ENCODE data around the gene ARNT2.

ARNT2 gene

GRCh38 chr15:80594091-80594889 lies 190.1 kb downstream of the ARNT2 start:
- DNase-seq (ENCODE audit: low read depth): no peak

GRCh38 chr15:80595396-80595795 lies 191.2 kb downstream of the ARNT2 start:
- DNase-seq (ENCODE audit: low read depth): no peak

GRCh38 chr15:80596521-80596976 lies 192.4 kb downstream of the ARNT2 start:
- DNase-seq (ENCODE audit: low read depth): no peak

DNA sequence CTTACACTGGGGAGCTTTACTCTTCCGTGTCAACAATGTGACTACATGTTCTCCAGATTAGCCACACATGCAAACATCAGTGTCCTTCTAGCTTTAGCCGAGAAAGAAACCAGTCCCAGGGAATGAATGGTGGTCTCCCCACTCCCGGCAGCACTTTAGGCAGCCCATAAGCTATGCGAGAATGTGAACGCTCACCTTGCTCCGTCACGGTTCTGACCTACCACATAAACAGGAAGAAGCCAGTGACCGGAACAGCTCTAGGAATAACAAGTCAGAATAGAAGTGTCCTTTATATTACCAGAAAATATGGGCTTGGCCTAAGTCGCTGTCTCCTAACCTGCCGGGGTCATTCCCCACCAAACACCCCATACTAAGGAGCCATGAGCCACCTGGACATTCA lies 192.9 kb downstream of the ARNT2 start:
- DNase-seq (ENCODE audit: low read depth): no peak

DNA sequence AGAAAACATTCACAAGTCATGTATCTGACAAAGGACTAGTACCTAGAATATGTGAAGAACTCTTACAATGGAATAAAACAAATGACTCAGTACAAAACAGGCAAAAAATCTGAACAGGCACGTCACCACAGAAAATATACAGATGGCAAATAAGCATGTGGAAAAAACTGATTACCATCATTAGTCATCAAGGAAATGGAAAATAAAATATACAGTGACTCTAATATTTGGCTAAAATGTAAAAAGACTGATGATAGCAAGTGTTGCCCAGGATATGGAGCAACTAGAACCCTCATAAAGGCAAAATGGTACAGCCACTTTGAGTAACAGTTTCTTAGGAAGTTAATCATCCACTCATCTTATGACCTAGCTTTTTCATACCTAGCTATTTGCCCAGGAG lies 195.2 kb downstream of the ARNT2 start:
- DNase-seq (ENCODE audit: low read depth): no peak

- DNase-seq (ENCODE audit: low read depth): no peak
Observed at GRCh38 chr15:80600626-80601025, 196.4 kb downstream of the ARNT2 start.

DNA sequence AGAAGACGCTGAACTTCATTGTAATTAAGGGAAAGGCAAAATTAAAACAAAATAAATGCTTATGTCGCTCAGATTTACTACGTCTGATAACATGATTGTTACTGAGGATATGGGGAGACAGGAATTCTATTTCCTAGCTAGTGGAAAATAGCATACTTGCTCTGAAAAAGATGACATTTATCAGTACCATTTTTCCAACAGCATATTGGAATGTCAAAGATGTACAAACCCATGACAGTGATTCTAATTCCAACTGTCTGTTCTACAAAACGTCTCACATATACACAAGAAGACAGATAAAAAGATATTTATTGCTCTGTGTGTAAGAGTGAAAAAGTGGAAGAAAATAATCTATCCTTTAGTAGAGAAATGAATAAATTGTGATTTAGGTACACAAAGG lies 197.1 kb downstream of the ARNT2 start:
- no peak for DNase-seq (ENCODE audit: low read depth)

DNA sequence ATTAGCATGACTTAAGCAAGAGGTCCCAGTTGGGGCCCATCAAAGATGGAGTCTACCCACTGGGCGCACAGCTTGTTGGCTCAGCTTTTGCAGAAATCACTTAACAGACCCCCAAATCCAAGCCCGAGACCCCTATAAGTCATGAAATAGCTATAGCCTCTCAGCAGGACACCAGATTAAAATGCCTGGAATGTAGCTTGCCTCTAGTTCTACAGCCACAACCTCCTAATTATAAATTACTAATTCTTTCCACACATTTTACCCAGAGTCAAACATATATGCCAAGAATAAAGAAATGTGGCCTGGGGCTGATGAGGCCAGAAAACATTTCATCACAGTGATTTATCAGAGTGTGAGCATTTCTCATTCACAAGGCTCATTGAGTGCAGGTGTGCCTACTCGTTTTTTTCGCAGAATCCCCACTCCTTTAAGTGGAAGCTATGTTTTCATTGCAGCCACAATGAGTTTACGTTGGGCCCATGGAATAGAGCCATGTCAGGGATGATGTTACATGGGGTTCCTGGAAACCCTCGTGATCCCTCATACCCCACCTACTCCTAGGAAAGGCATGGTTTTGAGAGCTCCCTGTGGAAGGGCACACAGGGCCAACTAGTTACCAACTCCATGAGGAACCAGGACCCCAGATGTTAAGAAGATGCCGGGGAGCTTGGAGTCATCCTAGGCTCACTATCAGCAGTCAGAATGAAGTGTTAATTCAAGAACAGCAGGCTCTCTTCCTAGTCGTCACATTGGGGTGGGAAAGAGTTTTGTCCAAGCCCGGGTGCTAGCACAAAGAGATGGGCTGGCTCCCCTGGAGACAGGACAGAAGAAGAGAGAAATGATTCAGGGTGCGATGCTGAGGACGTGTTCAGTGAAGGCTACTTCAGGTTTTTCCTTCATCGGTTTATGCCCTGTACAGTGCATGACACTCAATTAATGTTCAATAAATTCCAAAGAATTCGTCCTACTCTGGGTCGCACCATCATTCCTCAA lies 200.7 kb downstream of the ARNT2 start:
- no peak for DNase-seq (ENCODE audit: low read depth)

- DNase-seq (ENCODE audit: low read depth): no peak
Observed at GRCh38 chr15:80605591-80606150, 201.5 kb downstream of the ARNT2 start.

GRCh38 chr15:80606511-80607071 lies 202.4 kb downstream of the ARNT2 start:
- DNase-seq (ENCODE audit: low read depth): no peak

- no peak for DNase-seq (ENCODE audit: low read depth)
Observed at GRCh38 chr15:80607287-80607980, 203.3 kb downstream of the ARNT2 start.

GRCh38 chr15:80608688-80609087 lies 204.5 kb downstream of the ARNT2 start:
- no peak for DNase-seq (ENCODE audit: low read depth)

DNA sequence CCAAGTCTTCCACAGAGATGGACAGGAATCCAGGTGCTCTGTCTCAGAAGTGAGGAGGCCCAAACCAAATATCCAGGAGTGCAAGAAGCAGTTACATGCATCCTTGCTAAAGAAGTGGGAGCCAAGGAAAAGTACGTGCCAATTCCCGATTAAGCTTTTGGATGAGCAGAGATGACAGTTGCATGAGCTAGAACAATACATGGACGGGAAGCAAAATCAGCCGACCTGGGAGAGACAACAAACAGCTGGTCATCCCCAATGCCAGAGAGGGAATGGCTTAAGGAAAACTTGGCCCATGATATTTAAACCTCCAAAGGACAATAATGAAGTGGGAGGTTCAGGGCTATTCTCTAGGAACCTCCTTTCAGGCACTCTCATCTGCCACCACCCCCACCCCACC lies 204.9 kb downstream of the ARNT2 start:
- DNase-seq (ENCODE audit: low read depth): no peak

DNA sequence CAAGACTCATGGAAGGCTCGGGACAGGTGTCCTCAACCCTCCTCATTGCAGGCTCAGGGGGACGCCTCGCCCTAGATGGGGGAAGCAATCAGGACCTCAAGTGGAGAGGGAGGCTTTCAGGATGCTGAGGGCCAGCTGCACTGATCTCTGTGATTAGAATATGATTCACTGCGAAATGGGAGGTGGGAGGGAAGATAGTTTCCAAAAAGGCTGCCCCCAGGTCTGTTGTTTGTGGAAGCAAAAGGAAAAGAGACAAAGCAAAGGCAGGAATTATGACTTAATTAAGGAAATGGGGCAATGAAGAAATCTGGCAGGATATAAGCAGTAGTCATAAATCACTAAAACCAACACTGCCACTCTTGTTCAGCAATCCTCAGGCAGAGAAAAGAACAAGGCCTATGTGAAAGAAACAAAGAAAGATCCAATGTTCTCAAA lies 205.3 kb downstream of the ARNT2 start:
- DNase-seq (ENCODE audit: low read depth): no peak

GRCh38 chr15:80611543-80612080 lies 207.4 kb downstream of the ARNT2 start:
- DNase-seq (ENCODE audit: low read depth): no peak

DNA sequence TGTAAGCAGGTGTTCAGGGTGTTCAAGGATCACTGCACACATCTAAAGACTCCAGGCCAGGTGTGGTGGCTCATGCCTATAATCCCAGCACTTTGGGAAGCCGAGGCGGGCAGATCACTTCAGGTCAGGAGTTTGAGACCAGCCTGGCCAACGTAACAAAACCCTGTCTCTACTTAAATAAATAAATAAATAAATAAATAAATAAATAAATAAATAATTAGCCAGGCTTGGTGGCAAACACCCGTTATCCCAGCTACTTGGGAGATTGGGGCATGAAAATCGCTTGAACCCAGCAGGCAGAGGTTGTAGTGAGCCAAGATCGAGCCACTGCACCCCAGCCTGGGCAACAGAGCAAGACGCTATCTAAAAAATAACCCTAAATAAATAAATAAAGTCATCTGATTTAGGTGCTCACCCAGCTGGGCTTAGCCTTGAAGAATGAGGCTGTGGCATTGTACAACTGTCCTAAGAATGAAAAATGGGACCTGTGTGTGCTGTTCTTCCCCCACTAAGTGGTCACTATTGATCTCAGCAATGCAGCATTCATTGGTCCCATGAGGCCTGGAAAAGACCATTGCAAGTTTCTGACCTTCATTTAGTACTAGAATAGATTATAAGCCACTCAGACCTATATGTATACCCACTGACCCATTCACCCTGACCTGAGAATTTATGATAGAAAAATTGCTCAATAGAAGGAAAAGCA lies 208.1 kb downstream of the ARNT2 start:
- no peak for DNase-seq (ENCODE audit: low read depth)

GRCh38 chr15:80613762-80614365 lies 209.7 kb downstream of the ARNT2 start:
- DNase-seq (ENCODE audit: low read depth): no peak

GRCh38 chr15:80614711-80615360 lies 210.7 kb downstream of the ARNT2 start:
- DNase-seq (ENCODE audit: low read depth): no peak

GRCh38 chr15:80615361-80615736 lies 211.2 kb downstream of the ARNT2 start:
- no peak for DNase-seq (ENCODE audit: low read depth)
